SJSA1 (cell line): ENCODE data around the gene AGK. TPM values are rescaled to one million over a fixed set of nuclear protein-coding genes. Genes with fewer than 3 reads are reported as not detected.
"Not testable (repeated sequence)": the region's sequence is repeated elsewhere in the genome, so short reads cannot be mapped to it uniquely, and the experiment has no call there.

Source experiments
- DNase-seq, 2 experiments: peaks; one replicate each; pipeline ENCODE4 v3.0.0-alpha.2; 2015 to 2020; ENCODE audit warnings: low spot score in 2 of 2, low read depth in 1 of 2
- H3K27ac ChIP-seq: fragments of 250-450 bp; sonication (Bioruptor Pico); 2 replicates; pipeline ENCODE4 v1.5.1; 2020; ENCODE audit warnings: mild to moderate bottlenecking, moderate library complexity
- H3K27me3 ChIP-seq: fragments of 250-450 bp; sonication (Bioruptor Pico); replicated peaks from 2 replicates; pipeline ENCODE4 v1.5.1; 2020; ENCODE audit warnings: mild to moderate bottlenecking, moderate library complexity
- H3K36me3 ChIP-seq: fragments of 250-450 bp; sonication (Bioruptor Pico); 2 replicates; pipeline ENCODE4 v1.5.1; 2020; ENCODE audit warnings: mild to moderate bottlenecking
- H3K4me1 ChIP-seq: fragments of 250-450 bp; sonication (Bioruptor Pico); replicated peaks from 2 replicates; pipeline ENCODE4 v1.6.1; 2021; ENCODE audit warnings: mild to moderate bottlenecking
- H3K4me3 ChIP-seq: fragments of 250-450 bp; sonication (Bioruptor Pico); 2 replicates; pipeline ENCODE4 v1.5.1; 2020; ENCODE audit warnings: mild to moderate bottlenecking
- H3K9me3 ChIP-seq: fragments of 250-450 bp; sonication (Bioruptor Pico); replicated peaks from 2 replicates; pipeline ENCODE4 v1.5.1; 2020; ENCODE audit warnings: mild to moderate bottlenecking
- total RNA-seq: library from RNA; depleted of rRNA; stranded (reverse); fragments of >200 nt; shearing (Covaris generic); gene quantifications from 2 replicates; pipeline ENCODE4 v1.2.3, GENCODE V29; 2014

AGK gene
- total RNA-seq, 1 experiment from 2014 or later, result 54.2 TPM

- Histone ChIP-seq H3K4me1 (peaks cover 15% of the 10 kb centered on the region), H3K36me3 (peaks cover 3% of the 10 kb centered on the region; the same call in 1 of the 2 replicates), H3K27me3 (no peaks in the 10 kb centered on the region), H3K4me3 (no peak overlapping the region), H3K27ac (peak overlapping the region; percentile 73), H3K9me3 (no peaks in the 10 kb centered on the region)
- DNase-seq, result peak; percentile 56 to 72
Observed at GRCh38 chr7:141674171-141674671, 123.0 kb downstream of the AGK start.

GRCh38 chr7:141674702-141675101 is 123.5 kb downstream of the AGK start:
- Histone ChIP-seq H3K4me1 (peaks cover 15% of the 10 kb centered on the region), H3K27me3 (no peaks in the 10 kb centered on the region), H3K36me3 (peaks cover 3% of the 10 kb centered on the region; the same call in 1 of the 2 replicates), H3K27ac (peak overlapping the region; percentile 73), H3K4me3 (no peak overlapping the region), H3K9me3 (no peaks in the 10 kb centered on the region)
- DNase-seq, result no peak

- Histone ChIP-seq H3K27me3 (no peaks in the 10 kb centered on the region), H3K4me1 (peaks cover 15% of the 10 kb centered on the region), H3K4me3 (no peak overlapping the region), H3K36me3 (peaks cover 3% of the 10 kb centered on the region; the same call in 1 of the 2 replicates), H3K27ac (no peak overlapping the region), H3K9me3 (no peaks in the 10 kb centered on the region)
- no peak for DNase-seq
Observed at GRCh38 chr7:141675436-141676215, 124.4 kb downstream of the AGK start.

- no peak overlapping the region for H3K4me3 ChIP-seq
- H3K36me3 ChIP-seq, result peaks cover 3% of the 10 kb centered on the region; the same call in 1 of the 2 replicates
- DNase-seq, result no peak
- H3K9me3 ChIP-seq, result no peaks in the 10 kb centered on the region
- H3K27me3 ChIP-seq, result no peaks in the 10 kb centered on the region
- H3K27ac ChIP-seq, result no peak overlapping the region
- H3K4me1 ChIP-seq, result peaks cover 15% of the 10 kb centered on the region
Observed at GRCh38 chr7:141676618-141677017, 125.4 kb downstream of the AGK start.

GRCh38 chr7:141679014-141679413 is 127.8 kb downstream of the AGK start:
- no peak overlapping the region for H3K4me3 ChIP-seq

GRCh38 chr7:141685285-141686023 is 134.2 kb downstream of the AGK start:
- DNase-seq, result no peak
- Histone ChIP-seq H3K4me3 (no peak overlapping the region), H3K27ac (no peak overlapping the region), H3K4me1 (no peaks in the 10 kb centered on the region), H3K27me3 (no peaks in the 10 kb centered on the region), H3K9me3 (no peaks in the 10 kb centered on the region), H3K36me3 (no peaks in the 10 kb centered on the region)

More at GRCh38 chr7:141679014-141679413, 127.8 kb downstream of the AGK start:
- no peaks in the 10 kb centered on the region for H3K36me3 ChIP-seq
- H3K27ac ChIP-seq, result no peak overlapping the region
- DNase-seq, result no peak
- H3K9me3 ChIP-seq, result no peaks in the 10 kb centered on the region
- H3K27me3 ChIP-seq, result no peaks in the 10 kb centered on the region
- peaks cover 11% of the 10 kb centered on the region for H3K4me1 ChIP-seq

GRCh38 chr7:141686074-141686473 is 134.9 kb downstream of the AGK start:
- no peaks in the 10 kb centered on the region for H3K27me3 ChIP-seq
- no peak for DNase-seq
- no peaks in the 10 kb centered on the region for H3K36me3 ChIP-seq
- no peak overlapping the region for H3K27ac ChIP-seq
- H3K4me3 ChIP-seq, result no peak overlapping the region
- no peaks in the 10 kb centered on the region for H3K4me1 ChIP-seq
- no peaks in the 10 kb centered on the region for H3K9me3 ChIP-seq

GRCh38 chr7:141686670-141687069 is 135.5 kb downstream of the AGK start:
- DNase-seq, result no peak
- H3K36me3 ChIP-seq, result no peaks in the 10 kb centered on the region
- no peaks in the 10 kb centered on the region for H3K4me1 ChIP-seq
- no peak overlapping the region for H3K4me3 ChIP-seq
- no peaks in the 10 kb centered on the region for H3K27me3 ChIP-seq
- no peak overlapping the region for H3K27ac ChIP-seq
- H3K9me3 ChIP-seq, result no peaks in the 10 kb centered on the region

- H3K27ac ChIP-seq, result no peak overlapping the region
- no peaks in the 10 kb centered on the region for H3K4me1 ChIP-seq
- H3K4me3 ChIP-seq, result no peak overlapping the region
- DNase-seq, result no peak
- H3K27me3 ChIP-seq, result no peaks in the 10 kb centered on the region
- no peaks in the 10 kb centered on the region for H3K9me3 ChIP-seq
- no peaks in the 10 kb centered on the region for H3K36me3 ChIP-seq
Observed at GRCh38 chr7:141688043-141688442, 136.8 kb downstream of the AGK start.

- not testable (repeated sequence) for H3K36me3 ChIP-seq, H3K27ac ChIP-seq, H3K4me3 ChIP-seq, DNase-seq, H3K9me3 ChIP-seq, H3K4me1 ChIP-seq, H3K27me3 ChIP-seq
Observed at GRCh38 chr7:141689072-141689825, 138.0 kb downstream of the AGK start.

GRCh38 chr7:141691540-141691939 is 140.3 kb downstream of the AGK start:
- Histone ChIP-seq H3K27ac (no peak overlapping the region), H3K4me3 (no peak overlapping the region), H3K36me3 (no peaks in the 10 kb centered on the region), H3K9me3 (no peaks in the 10 kb centered on the region), H3K27me3 (no peaks in the 10 kb centered on the region), H3K4me1 (no peaks in the 10 kb centered on the region)
- DNase-seq, result no peak

GRCh38 chr7:141691961-141692360 is 140.8 kb downstream of the AGK start:
- DNase-seq, result no peak
- Histone ChIP-seq H3K4me1 (peaks cover 2% of the 10 kb centered on the region), H3K27ac (no peak overlapping the region), H3K27me3 (no peaks in the 10 kb centered on the region), H3K4me3 (no peak overlapping the region), H3K36me3 (no peaks in the 10 kb centered on the region), H3K9me3 (no peaks in the 10 kb centered on the region)

GRCh38 chr7:141693082-141693481 is 141.9 kb downstream of the AGK start:
- DNase-seq, result no peak
- no peak overlapping the region for H3K4me3 ChIP-seq
- H3K4me1 ChIP-seq, result peaks cover 13% of the 10 kb centered on the region
- no peaks in the 10 kb centered on the region for H3K36me3 ChIP-seq
- no peak overlapping the region for H3K27ac ChIP-seq
- H3K27me3 ChIP-seq, result no peaks in the 10 kb centered on the region
- no peaks in the 10 kb centered on the region for H3K9me3 ChIP-seq
